Activated T-cell treated with anti-CD3 and anti-CD28 coated beads for 4 hours (primary cell): ENCODE results near the gene TMCC3.
"Not testable (repeated sequence)": the region's sequence is repeated elsewhere in the genome, so short reads cannot be mapped to it uniquely, and the experiment has no call there.

Source experiments
- DNase-seq: peaks from one replicate; pipeline ENCODE4 v3.0.0-alpha.2; 2020

Gene TMCC3, protein sequence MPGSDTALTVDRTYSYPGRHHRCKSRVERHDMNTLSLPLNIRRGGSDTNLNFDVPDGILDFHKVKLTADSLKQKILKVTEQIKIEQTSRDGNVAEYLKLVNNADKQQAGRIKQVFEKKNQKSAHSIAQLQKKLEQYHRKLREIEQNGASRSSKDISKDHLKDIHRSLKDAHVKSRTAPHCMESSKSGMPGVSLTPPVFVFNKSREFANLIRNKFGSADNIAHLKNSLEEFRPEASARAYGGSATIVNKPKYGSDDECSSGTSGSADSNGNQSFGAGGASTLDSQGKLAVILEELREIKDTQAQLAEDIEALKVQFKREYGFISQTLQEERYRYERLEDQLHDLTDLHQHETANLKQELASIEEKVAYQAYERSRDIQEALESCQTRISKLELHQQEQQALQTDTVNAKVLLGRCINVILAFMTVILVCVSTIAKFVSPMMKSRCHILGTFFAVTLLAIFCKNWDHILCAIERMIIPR

DNA sequence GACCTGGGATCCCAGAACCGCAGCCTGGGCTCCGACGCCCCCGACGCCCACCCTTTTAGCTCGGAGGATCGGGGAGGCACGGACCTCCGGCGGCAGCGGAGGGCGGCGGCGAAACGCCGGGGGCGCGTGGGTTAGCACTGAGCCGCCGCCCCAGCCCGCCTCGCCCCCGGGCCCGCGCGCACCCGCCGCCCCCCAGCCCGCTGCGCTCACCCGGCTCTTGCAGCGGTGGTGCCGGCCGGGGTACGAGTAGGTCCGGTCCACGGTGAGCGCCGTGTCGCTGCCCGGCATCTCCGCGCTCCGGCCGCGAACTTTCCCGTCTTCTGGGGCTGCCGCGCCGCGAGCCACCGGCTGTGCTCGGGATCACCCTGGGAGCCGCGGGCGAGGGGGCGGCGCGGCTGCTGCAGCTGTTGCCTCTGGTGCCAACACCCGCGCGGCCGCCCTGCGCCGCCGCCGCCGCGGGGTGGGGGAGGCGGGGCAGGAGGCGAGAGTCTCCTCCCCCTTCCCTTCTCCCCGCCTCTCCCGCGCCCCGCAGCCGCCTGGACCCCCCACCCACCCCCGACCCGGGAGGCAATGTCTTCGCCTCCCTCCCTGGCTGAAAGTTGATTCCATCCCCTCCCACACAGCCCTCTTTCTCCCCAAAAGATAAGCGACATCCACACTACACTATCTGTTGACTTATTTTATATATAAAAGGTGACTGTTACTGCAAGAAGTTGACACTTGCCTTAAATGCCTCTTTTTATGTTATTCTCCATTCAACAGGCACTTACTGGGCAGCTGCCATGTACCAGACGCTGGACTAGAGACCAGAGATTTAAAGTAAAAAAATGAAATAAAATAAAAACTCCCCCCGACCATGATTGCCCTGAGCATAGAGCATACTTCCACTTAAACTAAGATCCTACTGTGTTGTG is at the start of gene TMCC3:
TSS of gene TMCC3 (minus strand) at position 415 of the 914 bp plus-strand sequence. CDS start at position 288, 127 bp downstream.
- DNase-seq = no peak

DNA sequence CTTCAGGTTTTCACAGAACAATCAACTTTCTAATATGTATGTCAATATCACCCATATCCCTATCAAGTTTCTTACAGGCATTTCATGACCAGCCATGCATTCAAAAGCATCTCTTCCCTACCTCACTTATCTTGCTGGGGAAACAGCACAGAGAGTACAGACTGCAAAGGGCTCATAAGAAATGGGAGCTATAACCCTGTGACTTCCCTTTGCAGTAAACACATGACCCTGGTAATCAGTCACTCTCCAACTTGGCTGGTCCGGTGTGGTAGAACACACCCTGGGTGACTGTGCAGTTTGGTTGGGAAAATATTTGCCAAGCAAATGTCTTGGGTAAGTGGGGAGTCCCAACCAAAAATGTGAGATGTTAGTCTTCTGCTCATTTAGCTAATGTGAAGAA is 49.4 kb upstream of the TMCC3 start:
- no peak for DNase-seq

DNA sequence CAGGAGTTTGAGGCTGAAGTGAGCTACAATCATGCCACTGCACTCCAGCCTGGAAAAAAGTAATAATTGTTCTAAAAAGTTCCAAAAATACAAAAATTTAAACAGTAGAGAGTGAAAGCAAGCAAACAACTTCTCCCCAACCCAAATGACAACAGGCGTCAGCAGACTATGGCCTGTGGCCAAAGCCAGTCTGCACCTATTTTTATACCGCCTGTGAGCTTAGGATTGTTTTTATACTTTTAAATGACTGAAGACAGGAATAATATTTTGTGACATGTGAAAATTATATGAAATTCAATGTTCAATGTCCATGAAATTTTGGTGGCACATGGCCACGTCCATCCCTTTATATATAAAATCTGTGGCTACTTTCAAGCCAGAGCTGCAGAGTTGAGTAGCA is 48.2 kb upstream of the TMCC3 start:
- no peak for DNase-seq

DNA sequence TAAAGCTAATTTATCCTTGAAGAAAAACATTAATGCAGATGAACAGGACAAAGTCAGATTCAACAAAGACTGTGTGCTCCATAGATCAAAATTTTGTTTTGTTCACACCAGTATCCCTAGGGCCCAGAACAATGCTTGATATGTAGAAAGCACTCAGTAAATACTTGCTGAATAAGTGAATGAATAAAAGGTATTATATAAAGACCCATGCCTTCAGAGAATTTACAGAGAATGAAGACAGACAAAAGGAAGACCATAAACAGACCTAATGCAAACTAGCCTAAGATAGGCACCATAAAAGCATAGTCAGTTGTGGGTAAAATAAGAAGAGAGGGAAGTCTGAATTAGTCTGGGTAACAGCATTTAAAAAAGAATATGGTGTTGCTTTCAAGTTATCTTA is 47.3 kb upstream of the TMCC3 start:
- DNase-seq = no peak

DNA sequence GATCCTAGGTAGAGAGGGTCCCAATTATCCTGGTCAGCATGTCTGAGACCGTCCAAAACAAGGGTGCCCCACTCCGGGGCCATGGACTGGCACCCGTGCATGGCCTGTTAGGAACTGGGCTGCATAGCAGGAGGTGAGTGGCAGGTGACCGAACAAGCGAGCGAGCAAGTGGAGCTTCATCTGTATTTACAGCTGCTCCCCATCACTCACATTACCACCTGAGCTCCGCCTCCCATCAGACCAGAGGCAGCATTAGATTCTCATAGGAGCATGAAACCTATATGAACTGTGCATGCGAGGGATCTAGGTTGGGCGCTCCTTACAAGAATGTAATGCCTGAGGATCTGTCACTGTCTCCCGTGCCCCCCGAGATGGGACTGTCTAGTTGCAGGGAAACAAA is 44.4 kb upstream of the TMCC3 start:
- DNase-seq = no peak

DNA sequence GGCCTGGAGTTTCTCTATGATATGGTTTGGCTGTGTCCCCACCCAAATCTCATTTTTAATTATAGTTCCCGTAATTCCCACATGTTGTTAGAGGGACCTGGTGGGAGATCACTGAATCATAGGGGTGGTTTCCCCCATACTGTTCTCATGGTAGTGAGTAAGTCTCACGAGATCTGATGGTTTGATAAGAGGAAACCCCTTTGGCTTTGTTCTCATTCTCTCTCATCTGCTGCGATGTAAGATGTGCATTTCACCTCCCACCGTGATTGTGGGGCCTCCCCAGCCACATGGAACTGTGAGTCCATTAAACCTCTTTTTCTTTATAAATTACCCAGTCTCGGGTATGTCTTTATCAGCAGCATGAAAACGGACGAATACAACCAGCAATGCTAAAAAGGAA is 42.5 kb upstream of the TMCC3 start:
- not testable (repeated sequence) for DNase-seq

DNA sequence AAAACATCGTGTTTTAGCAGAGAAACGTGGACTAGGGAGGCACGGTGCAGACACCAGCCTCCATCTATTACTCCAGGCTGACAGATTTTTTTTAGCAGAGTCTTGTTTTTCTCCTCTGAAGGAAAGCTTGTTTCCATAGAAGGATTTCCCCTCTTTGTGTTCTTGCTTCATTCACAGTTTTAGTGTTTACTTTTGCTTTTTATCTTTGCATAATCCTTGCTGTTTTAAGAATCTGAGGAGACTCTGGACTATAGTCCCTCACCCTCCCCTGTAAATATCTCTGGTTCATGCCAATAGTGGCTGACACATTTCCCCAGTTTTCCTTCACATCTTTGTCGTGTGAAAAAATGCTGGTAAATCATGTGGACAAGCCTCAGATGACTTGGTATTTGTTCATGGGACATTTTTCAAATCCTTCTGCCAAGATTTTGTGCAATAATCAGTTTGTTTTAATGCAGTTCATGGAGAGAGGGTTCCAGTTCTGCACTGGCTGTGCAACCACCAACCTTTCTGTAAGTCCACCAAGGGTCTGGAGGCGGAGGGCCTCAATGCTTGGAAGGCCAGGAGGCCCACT is 39.9 kb upstream of the TMCC3 start:
- DNase-seq = no peak

DNA sequence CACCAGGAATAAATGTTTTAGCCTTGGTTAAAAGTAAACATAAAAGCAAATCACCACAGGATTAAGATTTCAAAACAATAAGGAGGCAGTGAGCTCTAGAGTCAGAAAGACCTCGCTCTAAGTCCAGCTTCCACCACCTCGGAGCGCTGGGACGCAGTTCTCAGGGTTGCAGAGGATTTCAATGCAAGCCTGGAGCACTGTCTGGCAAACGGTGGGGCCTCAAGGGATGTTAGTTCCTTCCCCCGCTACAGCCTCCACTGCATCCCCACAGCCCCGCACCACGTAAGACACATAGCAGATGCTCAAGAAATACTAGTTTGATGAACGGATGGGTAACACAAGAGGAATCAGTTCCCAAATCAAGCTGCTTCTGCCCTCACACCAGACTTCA is 39.3 kb upstream of the TMCC3 start:
- no peak for DNase-seq

DNA sequence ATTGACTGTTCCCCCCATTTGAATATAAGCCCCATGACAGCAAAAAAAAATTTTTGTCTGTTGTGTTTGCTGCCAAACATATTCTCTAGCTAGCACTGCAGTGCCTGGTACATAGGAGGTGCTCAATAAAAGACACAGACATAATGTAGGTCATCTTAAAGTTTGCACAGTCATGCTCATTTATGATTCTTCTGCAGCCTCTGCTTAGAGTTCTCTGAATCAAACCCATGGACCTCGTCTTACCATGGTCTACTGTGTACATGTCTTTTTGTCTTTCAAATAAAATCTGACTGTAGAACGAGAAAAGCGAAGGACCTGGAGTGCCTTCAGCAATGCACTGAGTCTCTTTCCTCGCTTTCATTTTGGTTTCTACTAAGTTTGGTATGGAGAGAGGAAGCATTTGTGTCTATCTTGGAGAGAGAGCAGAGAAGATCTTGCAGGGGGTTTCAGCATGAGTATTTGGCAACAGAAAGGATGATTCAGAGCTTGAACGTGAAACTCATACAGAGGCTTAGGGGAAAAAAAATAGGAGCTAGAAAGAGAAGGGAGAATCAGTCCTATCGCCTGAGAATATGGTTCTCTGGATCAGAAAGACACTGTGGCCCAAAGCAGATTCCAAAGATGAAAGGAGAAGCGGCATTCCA is 38.8 kb upstream of the TMCC3 start:
- DNase-seq = no peak

DNA sequence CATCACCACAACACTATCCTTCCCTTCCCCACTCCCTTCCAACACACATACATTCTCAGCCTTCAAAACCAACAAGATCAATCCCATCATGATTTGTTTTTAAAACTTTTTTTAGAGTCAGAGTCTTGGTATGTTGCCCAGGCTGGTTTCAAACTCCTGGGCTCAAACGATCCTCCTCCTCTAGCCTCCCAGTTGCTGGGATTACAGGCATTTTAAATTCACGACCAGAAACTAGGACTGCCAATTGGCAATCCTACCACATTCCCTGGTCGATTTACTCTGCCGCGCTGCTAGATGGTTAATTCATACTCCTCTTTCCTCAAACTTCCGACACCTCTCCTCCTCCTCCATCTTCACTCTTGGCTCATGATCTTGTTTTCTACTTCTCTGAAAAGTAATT is 37.5 kb upstream of the TMCC3 start:
- no peak for DNase-seq

DNA sequence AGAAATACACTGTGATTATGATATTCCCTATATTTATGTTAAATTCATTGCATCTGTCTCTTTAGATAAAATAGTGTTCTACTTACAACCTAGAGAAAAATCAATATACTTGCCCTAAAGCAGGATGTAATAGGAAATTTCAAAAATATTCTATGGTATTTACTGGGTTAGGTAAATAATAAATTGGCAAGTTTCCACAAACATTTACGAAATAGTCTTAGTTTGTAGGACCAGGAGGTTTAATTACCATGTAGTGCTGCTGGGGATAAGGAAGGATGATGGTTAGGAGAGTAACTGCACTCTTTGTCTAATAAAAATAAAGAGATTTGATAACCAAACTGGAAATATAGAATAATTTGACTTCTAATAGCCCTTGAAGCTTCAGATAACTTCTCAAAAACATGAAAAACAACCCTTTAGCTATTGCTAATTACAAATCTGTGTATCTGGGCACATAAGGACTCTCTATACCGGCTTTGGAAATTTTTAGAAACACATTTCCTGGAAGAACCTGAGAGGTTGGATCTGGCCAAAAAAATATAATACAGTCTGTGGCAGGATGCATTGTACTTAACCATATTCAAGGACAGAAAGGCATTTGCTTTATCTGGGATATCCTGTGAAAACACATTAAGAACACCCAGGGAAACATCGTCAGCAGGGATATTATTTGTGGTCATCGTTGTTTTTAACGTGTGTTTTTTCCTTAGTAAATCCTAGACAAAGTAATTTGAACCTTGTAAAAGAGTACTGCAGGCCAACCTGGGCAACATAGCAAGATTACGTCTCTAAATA is 36.7 kb upstream of the TMCC3 start:
- DNase-seq = no peak

DNA sequence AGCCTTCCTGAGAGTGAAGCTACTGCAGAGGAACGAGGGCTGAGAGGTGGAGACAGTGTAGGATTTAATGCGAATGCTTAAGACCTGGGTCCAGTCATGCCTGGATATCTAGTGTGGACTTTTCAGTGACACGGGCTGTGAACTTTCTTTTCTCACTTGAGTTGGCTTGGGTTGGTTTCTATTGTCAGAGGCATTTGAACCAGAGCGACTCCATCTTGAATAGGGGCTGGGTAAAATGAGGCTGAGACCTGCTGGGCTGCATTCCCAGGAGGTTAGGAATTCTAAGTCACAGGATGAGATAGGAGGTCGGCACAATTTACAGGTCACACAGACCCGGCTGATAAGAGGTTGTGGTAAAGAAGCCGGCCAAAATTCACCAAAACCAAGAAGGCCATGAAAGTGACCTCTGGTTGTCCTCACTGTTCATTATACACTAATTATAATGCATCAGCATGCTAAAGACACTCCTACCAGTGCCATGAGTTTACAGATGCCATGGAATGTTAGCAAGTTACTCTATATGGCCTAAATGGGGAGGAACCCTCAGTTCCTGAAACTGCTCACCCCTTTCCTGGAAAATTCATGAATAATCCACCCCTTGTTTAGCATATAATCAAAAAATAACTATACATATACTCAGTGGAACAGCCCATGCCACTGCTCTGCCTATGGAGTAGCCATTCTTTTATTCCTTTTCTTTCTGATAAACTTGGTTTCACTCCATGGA is 34.2 kb upstream of the TMCC3 start:
- DNase-seq = no peak

DNA sequence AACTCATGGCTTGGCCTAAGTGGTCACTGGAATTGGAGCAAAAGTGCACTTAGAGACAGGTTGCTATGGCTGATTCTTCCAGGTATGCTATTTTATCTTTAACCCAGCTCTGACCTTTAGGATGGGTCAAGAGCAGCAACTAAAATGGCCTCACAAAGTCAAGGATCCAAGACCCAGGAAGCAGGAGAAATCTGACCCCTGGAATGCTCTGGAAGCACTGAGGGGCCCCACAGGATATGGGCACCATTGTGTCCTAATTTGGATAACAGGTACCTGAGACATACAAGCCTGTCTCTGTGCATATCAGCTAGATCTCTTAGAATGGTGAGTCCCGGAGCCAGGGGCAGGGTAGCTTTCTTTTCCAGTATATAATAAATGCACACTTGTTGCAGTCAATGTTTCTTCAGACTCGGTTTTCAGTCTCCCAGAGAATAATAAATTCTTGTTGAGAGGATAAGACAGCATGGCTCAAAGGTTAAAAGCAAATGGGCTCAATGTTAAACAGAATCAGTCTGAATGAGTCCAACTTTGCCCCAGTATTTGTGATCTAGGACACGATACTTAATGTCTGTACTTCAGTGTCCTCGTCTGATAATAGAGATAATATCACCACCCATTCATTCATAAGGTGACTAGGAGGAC is 29.3 kb upstream of the TMCC3 start:
- DNase-seq = no peak

DNA sequence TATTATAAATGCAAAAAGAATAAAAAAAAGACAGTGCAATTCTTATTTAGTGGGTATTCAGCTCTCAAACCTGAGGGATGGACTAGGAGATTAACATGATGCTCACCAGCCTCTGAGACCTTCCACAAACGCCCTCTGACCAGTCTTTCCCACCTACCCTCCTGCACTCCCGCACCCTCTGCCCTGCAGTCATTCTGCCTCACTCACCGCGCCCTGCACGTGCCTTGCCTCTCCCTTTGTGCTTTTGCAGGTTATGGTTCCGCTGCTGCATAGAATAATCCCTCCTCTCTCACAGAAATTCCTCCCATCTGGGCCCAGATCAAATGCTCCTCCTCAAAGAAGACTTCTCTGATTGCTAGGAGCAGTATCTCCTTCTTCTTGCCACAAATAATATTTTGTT is 28.5 kb upstream of the TMCC3 start:
- no peak for DNase-seq

DNA sequence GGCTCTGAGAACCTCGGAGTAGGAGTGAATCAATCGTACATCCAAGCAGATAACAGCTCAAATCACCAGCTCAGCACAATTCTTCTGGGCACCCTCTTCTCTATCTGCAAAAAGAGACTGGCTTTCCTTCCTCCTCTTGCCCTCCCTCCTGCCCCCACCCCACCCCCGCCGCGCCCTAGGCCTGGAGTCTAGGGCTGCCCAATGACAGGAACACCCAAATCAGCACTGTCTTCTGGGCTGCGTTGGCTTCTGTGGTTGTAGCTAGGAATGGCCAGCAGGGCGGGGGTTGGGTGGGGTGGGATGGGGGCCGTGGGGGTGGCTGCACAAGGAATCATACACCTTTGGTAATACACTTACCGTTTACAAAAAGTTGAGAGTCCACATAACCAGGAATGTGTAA is 28.0 kb upstream of the TMCC3 start:
- DNase-seq = no peak

DNA sequence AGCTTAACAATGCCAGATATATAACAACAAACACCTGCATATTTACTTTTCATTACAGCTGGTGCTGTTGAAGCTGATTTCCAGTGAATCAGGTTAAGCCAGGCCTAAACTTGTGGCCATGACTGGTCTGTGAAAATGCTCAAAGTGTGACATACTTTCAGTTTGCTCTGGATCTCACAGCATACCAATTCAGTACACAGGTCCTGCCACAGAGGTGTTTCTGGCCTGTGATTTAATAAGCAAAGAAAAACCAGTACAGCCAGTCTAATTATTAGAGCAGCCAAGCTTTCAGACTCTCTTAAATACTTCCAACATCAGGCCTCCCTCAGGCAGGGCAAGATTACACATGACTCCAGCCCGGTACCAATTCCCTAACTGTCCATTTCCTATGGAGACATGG is 27.4 kb upstream of the TMCC3 start:
- DNase-seq = no peak

DNA sequence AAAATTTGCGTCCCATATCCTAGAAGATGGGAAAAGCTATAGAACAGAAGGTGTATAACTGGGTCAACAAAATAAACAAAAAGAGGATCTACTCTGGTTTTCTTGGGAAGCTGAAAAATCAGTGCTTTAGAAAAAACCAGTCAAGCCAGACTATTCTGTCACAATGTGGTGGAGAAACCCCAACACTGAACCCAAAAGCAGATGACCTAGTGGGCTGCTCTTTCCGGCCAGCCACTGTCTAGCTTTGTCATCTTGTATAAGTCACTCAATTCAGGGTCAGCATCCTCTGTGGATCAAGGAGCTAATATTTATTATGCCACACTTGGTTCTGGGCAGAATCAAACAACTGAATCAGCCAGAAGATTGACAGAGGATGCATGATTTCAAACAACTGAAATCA is 26.6 kb upstream of the TMCC3 start:
- no peak for DNase-seq

DNA sequence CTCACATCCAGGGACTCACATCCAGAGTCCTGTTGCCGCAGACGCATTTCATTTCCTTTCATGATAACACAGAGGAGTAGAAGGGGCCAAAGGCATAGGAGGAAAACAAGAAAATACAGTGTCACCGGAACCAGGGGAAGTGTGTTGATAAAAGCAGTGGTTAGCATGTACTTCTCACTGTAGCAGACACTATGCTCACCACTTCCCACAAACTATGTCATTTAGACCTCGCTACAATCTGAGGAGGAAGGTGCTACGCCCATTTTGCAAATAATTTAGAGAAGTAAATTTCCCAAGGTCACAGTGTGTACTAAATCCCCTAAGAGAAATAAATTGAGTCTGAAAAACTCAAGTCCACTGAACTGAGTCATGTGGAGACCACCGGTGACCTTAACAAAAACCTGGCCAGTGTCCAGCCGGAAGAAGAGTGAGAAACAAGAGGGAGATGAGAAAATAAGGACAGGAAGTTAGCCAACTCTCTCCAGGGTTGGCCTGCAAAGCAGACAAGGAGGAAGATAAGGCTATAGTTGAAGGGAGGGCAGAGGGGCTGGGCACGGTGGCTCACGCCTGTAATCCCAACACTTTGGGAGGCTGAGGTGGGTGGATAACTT is 25.8 kb upstream of the TMCC3 start:
- DNase-seq = no peak

DNA sequence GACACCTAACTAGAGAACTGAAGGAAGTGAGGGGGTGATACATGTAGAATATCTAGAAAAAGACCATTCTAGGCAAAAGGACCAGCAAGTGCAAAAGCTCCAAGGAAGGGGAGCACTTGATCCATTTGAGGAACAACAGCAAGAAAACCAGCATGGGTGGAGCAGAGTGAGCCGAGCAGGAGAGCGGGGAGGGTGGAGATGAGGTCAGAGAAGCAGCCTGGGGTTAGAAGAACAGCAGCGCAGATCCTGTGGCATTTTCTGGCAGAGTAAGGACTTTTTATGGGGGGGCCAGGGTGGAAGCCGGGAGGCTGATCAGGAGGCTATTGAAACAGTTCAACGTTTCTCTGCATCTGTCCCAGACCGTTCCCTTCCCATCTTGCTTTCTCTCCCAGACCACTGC is 24.5 kb upstream of the TMCC3 start:
- DNase-seq = no peak

DNA sequence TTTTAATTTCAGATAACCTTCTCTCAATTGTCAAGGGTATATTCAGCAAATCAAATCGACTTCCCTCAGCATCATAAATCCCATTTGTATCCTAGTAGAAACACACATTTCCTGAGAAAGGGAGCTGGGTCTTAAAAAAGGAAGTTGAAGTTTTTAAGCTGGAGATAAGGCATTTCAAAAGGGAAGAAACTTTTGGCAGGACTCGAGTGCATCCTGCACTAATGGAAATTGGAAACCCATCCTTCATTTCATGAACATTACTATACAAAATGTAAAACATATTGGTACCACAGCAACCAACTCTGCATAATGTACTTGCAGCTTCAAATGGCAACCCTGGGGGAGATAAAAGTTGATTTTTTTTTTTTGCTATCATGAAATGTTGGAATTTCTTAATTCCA is 23.7 kb upstream of the TMCC3 start:
- DNase-seq = no peak

DNA sequence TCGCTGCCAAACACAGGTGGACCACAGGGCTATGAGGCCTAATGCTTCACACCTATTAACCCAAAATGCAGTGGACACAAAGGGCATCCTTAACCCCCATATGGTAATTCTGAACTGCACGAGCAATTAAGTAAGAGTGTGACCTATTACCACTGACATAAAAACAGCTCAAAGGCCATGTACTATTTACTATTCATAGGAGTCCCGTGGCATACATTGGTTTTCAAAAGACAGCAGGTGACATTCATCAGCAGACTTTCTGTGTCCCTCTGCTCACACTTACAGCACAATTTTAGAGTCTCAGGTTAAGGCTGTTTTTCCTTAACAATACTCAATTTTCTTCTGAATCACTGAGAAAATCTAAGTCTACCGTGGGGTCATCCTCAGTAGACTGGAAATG is 23.1 kb upstream of the TMCC3 start:
- no peak for DNase-seq
